Measurements from ENCODE around the gene GRID1. TPM values are rescaled to one million over a fixed set of nuclear protein-coding genes. Genes with fewer than 3 reads are reported as not detected.

Gene GRID1
- total and polyA plus RNA-seq, 4 donors: 1.1 to 3.8 TPM; not detected in 2

DNA sequence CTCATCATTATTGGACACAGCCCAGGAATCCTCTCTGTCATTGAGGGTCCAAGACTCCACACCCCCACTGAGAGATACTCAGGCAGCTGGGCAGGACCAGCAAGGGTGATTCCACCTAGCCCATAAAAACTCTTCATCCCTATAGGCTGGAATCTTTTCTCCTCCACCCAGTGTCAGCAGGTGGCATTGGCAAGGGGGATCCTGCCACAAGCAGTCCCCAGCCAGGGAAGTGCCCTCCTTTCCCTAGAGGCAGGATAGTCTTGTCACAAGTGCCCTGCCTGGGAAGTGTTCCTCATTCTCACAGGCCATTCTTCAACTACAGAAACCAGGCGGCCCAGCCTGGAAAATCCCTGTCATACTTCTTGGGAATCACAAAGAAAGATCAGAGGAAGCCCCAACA, 533.6 kb downstream of the GRID1 start:
- Histone ChIP-seq H3K36me3 (ENCODE audit: control insufficient read depth in 1 of 2, insufficient read depth in 2 of 2, low read length in 1 of 2) (no peaks in the 10 kb centered on the region), H3K4me1 (ENCODE audit: control insufficient read depth in 1 of 2, insufficient read depth in 2 of 2, low read length in 2 of 2) (no peaks in the 10 kb centered on the region), H3K27ac (ENCODE audit: low read depth in 1 of 2, low read length in 2 of 2) (no peak overlapping the region), H3K27me3 (ENCODE audit: control insufficient read depth in 1 of 2, insufficient read depth in 2 of 2, low read length in 1 of 2) (no peaks in the 10 kb centered on the region), H3K4me3 (ENCODE audit: low read length in 2 of 2) (no peak overlapping the region), H3K9me3 (ENCODE audit: control insufficient read depth, low read length) (peaks cover 6% of the 10 kb centered on the region)
- DNase-seq (no peak), ATAC-seq (ENCODE audit: low FRiP score) (no peak)
- WGBS, 2 donors: 59 to 60% methylated on average over 1 of the region's 1 CpG
- intact Hi-C loops (cut with DNase I): no loop called here

GRCh38 chr10:85831422-85831821, 535.2 kb downstream of the GRID1 start:
- Histone ChIP-seq H3K4me3 (ENCODE audit: low read length in 2 of 2) (no peak overlapping the region), H3K36me3 (ENCODE audit: control insufficient read depth in 1 of 2, insufficient read depth in 2 of 2, low read length in 1 of 2) (no peaks in the 10 kb centered on the region), H3K4me1 (ENCODE audit: control insufficient read depth in 1 of 2, insufficient read depth in 2 of 2, low read length in 2 of 2) (no peaks in the 10 kb centered on the region), H3K27me3 (ENCODE audit: control insufficient read depth in 1 of 2, insufficient read depth in 2 of 2, low read length in 1 of 2) (no peaks in the 10 kb centered on the region), H3K27ac (ENCODE audit: low read depth in 1 of 2, low read length in 2 of 2) (no peak overlapping the region), H3K9me3 (ENCODE audit: control insufficient read depth, low read length) (peaks cover 1% of the 10 kb centered on the region)
- ATAC-seq (ENCODE audit: low FRiP score) (no peak), DNase-seq (no peak)
- intact Hi-C loops (cut with DNase I): no loop called here
- 68 to 75% methylated on average over 3 of the region's 3 CpGs for WGBS, 2 donors

DNA sequence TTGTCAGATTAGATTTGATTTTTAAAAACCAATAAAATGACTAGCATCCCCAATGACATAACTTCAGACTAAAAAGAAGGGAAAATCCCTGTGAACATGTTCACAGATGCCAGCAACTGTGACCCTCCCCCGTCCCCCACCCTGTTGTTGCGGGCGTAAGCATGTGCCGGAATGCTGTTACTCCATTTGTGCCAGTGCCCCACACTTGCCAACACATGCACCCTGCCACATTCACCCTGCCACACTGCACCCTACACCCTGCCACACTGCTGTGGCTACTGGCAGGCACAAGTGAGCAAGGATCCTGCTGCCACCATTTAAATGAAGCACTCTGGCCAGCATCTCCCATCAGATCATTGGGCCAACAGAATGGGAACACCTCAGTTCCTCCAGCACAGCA, 540.2 kb downstream of the GRID1 start:
- H3K27ac ChIP-seq (ENCODE audit: low read depth in 1 of 2, low read length in 2 of 2): no peak overlapping the region
- WGBS, 2 donors: 87 to 92% methylated on average over 4 of the region's 4 CpGs
- no peak overlapping the region for H3K4me3 ChIP-seq (ENCODE audit: low read length in 2 of 2)
- H3K9me3 ChIP-seq (ENCODE audit: control insufficient read depth, low read length): no peaks in the 10 kb centered on the region
- H3K4me1 ChIP-seq (ENCODE audit: control insufficient read depth in 1 of 2, insufficient read depth in 2 of 2, low read length in 2 of 2): no peaks in the 10 kb centered on the region
- H3K27me3 ChIP-seq (ENCODE audit: control insufficient read depth in 1 of 2, insufficient read depth in 2 of 2, low read length in 1 of 2): no peaks in the 10 kb centered on the region
- no peak for DNase-seq
- H3K36me3 ChIP-seq (ENCODE audit: control insufficient read depth in 1 of 2, insufficient read depth in 2 of 2, low read length in 1 of 2): no peaks in the 10 kb centered on the region
- ATAC-seq (ENCODE audit: low FRiP score): no peak
- intact Hi-C loops (cut with DNase I): no loop called here

- Histone ChIP-seq H3K27me3 (ENCODE audit: control insufficient read depth in 1 of 2, insufficient read depth in 2 of 2, low read length in 1 of 2) (no peaks in the 10 kb centered on the region), H3K4me3 (ENCODE audit: low read length in 2 of 2) (no peak overlapping the region), H3K36me3 (ENCODE audit: control insufficient read depth in 1 of 2, insufficient read depth in 2 of 2, low read length in 1 of 2) (no peaks in the 10 kb centered on the region), H3K4me1 (ENCODE audit: control insufficient read depth in 1 of 2, insufficient read depth in 2 of 2, low read length in 2 of 2) (no peaks in the 10 kb centered on the region), H3K9me3 (ENCODE audit: control insufficient read depth, low read length) (peaks cover 6% of the 10 kb centered on the region), H3K27ac (ENCODE audit: low read depth in 1 of 2, low read length in 2 of 2) (no peak overlapping the region)
- intact Hi-C loops (cut with DNase I): no loop called here
- ATAC-seq (ENCODE audit: low FRiP score) (no peak), DNase-seq (no peak)
- 85 to 89% methylated on average over 2 of the region's 2 CpGs for WGBS, 2 donors
These were observed 555.2 kb downstream of the GRID1 start for GRCh38 chr10:85811405-85811804.

DNA sequence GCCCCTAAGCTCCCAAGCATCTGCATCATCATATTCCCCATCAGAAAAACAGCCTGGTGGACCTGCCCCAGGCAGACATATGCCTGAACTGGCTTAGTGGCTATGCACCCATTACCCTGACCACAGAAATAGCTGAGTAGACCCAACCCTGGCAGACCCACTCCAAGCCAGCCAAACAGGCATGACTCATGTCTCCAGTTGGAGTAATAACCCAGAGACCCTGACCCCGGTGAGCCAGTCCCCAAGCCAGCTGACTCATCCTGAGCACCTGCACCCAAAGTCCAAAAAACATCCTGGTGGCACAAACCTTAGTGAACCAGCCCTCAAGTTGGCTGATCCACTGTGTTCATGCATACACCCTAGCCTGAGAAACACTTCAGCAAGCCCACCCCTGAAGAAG, 555.9 kb downstream of the GRID1 start:
- Histone ChIP-seq H3K9me3 (ENCODE audit: control insufficient read depth, low read length) (peaks cover 6% of the 10 kb centered on the region), H3K27me3 (ENCODE audit: control insufficient read depth in 1 of 2, insufficient read depth in 2 of 2, low read length in 1 of 2) (no peaks in the 10 kb centered on the region), H3K4me3 (ENCODE audit: low read length in 2 of 2) (no peak overlapping the region), H3K36me3 (ENCODE audit: control insufficient read depth in 1 of 2, insufficient read depth in 2 of 2, low read length in 1 of 2) (no peaks in the 10 kb centered on the region), H3K27ac (ENCODE audit: low read depth in 1 of 2, low read length in 2 of 2) (no peak overlapping the region), H3K4me1 (ENCODE audit: control insufficient read depth in 1 of 2, insufficient read depth in 2 of 2, low read length in 2 of 2) (no peaks in the 10 kb centered on the region)
- 82 to 85% methylated on average over 1 of the region's 1 CpG for WGBS, 2 donors
- DNase-seq (no peak), ATAC-seq (ENCODE audit: low FRiP score) (no peak)
- intact Hi-C loops (cut with DNase I): no loop called here

GRCh38 chr10:85795460-85795859, 571.1 kb downstream of the GRID1 start:
- H3K4me3 ChIP-seq (ENCODE audit: low read length in 2 of 2): no peak overlapping the region
- no peaks in the 10 kb centered on the region for H3K4me1 ChIP-seq (ENCODE audit: control insufficient read depth in 1 of 2, insufficient read depth in 2 of 2, low read length in 2 of 2)
- ATAC-seq (ENCODE audit: low FRiP score) (no peak), DNase-seq (no peak)
- no peaks in the 10 kb centered on the region for H3K9me3 ChIP-seq (ENCODE audit: control insufficient read depth, low read length)
- WGBS, 2 donors: 43 to 50% methylated on average over 3 of the region's 3 CpGs
- intact Hi-C loops (cut with DNase I): no loop called here
- no peaks in the 10 kb centered on the region for H3K36me3 ChIP-seq (ENCODE audit: control insufficient read depth in 1 of 2, insufficient read depth in 2 of 2, low read length in 1 of 2)
- H3K27ac ChIP-seq (ENCODE audit: low read depth in 1 of 2, low read length in 2 of 2): no peak overlapping the region
- H3K27me3 ChIP-seq (ENCODE audit: control insufficient read depth in 1 of 2, insufficient read depth in 2 of 2, low read length in 1 of 2): no peaks in the 10 kb centered on the region

DNA sequence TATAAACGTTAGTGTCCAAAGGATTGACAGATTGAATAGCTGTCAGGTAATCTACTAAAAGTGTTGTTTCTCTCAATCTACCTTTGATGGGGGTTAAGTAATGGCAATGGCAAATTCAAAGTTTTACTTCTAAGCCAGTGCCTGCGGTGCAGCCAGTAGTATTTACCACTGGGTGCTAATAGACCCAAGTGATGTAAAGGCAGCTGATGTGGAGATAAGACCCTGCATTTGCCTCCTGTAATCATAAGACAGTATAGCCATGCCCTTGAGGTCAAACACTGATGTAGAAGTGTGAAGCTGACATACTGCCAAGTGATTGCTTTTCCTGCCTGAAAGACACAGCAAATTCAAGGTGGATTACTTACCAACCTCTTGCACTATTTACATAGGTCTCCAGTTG, 572.0 kb downstream of the GRID1 start:
- 57 to 73% methylated on average over 2 of the region's 2 CpGs for WGBS, 2 donors
- H3K36me3 ChIP-seq (ENCODE audit: control insufficient read depth in 1 of 2, insufficient read depth in 2 of 2, low read length in 1 of 2): no peaks in the 10 kb centered on the region
- no peaks in the 10 kb centered on the region for H3K27me3 ChIP-seq (ENCODE audit: control insufficient read depth in 1 of 2, insufficient read depth in 2 of 2, low read length in 1 of 2)
- intact Hi-C loops (cut with DNase I): no loop called here
- ATAC-seq (ENCODE audit: low FRiP score) (no peak), DNase-seq (no peak)
- no peaks in the 10 kb centered on the region for H3K9me3 ChIP-seq (ENCODE audit: control insufficient read depth, low read length)
- no peak overlapping the region for H3K4me3 ChIP-seq (ENCODE audit: low read length in 2 of 2)
- no peaks in the 10 kb centered on the region for H3K4me1 ChIP-seq (ENCODE audit: control insufficient read depth in 1 of 2, insufficient read depth in 2 of 2, low read length in 2 of 2)
- H3K27ac ChIP-seq (ENCODE audit: low read depth in 1 of 2, low read length in 2 of 2): no peak overlapping the region

- no peak overlapping the region for H3K4me3 ChIP-seq (ENCODE audit: low read length in 2 of 2)
- 56 to 58% methylated on average over 3 of the region's 3 CpGs for WGBS, 2 donors
- ATAC-seq (ENCODE audit: low FRiP score): no peak
- no peak overlapping the region for H3K27ac ChIP-seq (ENCODE audit: low read depth in 1 of 2, low read length in 2 of 2)
- no peaks in the 10 kb centered on the region for H3K4me1 ChIP-seq (ENCODE audit: control insufficient read depth in 1 of 2, insufficient read depth in 2 of 2, low read length in 2 of 2)
- DNase-seq: no peak
- intact Hi-C loops (cut with DNase I): no loop called here
- no peaks in the 10 kb centered on the region for H3K36me3 ChIP-seq (ENCODE audit: control insufficient read depth in 1 of 2, insufficient read depth in 2 of 2, low read length in 1 of 2)
- H3K27me3 ChIP-seq (ENCODE audit: control insufficient read depth in 1 of 2, insufficient read depth in 2 of 2, low read length in 1 of 2): no peaks in the 10 kb centered on the region
- no peaks in the 10 kb centered on the region for H3K9me3 ChIP-seq (ENCODE audit: control insufficient read depth, low read length)
These were observed 574.1 kb downstream of the GRID1 start for GRCh38 chr10:85792533-85792858.

GRCh38 chr10:85791818-85792532, 574.6 kb downstream of the GRID1 start:
- WGBS, 2 donors: 60 to 65% methylated on average over 5 of the region's 5 CpGs
- H3K36me3 ChIP-seq (ENCODE audit: control insufficient read depth in 1 of 2, insufficient read depth in 2 of 2, low read length in 1 of 2): no peaks in the 10 kb centered on the region
- H3K4me3 ChIP-seq (ENCODE audit: low read length in 2 of 2): no peak overlapping the region
- intact Hi-C loops (cut with DNase I): no loop called here
- H3K9me3 ChIP-seq (ENCODE audit: control insufficient read depth, low read length): no peaks in the 10 kb centered on the region
- no peaks in the 10 kb centered on the region for H3K4me1 ChIP-seq (ENCODE audit: control insufficient read depth in 1 of 2, insufficient read depth in 2 of 2, low read length in 2 of 2)
- ATAC-seq (ENCODE audit: low FRiP score): peak; percentile 3
- DNase-seq: no peak
- no peak overlapping the region for H3K27ac ChIP-seq (ENCODE audit: low read depth in 1 of 2, low read length in 2 of 2)
- no peaks in the 10 kb centered on the region for H3K27me3 ChIP-seq (ENCODE audit: control insufficient read depth in 1 of 2, insufficient read depth in 2 of 2, low read length in 1 of 2)
